Effector memory CD8-positive, alpha-beta T cell (primary cell): ENCODE measurements around the gene FEZF1.
"Not testable (repeated sequence)": the region's sequence is repeated elsewhere in the genome, so short reads cannot be mapped to it uniquely, and the experiment has no call there.

Experiments
- ATAC-seq: fragments of 150-1000 bp; cut with Tn5 transposase; replicated peaks from 2 replicates; pipeline ENCODE4 v1.10.0; 2021; ENCODE audit warnings: mild to moderate bottlenecking, moderate library complexity
- DNase-seq, 3 experiments: peaks; one replicate each; pipeline ENCODE4 v3.0.0; 2021
- H3K27ac Mint-ChIP-seq, 2 donors: one replicate each; pipeline ENCODE4 v1.8.0; 2022; ENCODE audit warnings: mild to moderate bottlenecking in 2 of 2, mixed read lengths in 2 of 2, moderate library complexity in 2 of 2
- H3K27me3 Mint-ChIP-seq, 2 donors: one replicate each; pipeline ENCODE4 v1.8.0; 2022; ENCODE audit warnings: mixed read lengths in 2 of 2
- H3K36me3 Mint-ChIP-seq: one replicate; pipeline ENCODE4 v1.8.0; 2022; ENCODE audit warnings: mild to moderate bottlenecking, moderate library complexity, mixed read lengths; ENCODE audit not compliant: insufficient read depth
- H3K4me1 Mint-ChIP-seq, 2 donors: one replicate each; pipeline ENCODE4 v1.8.0; 2022; ENCODE audit warnings: low read depth in 2 of 2, mixed read lengths in 2 of 2
- H3K4me3 Mint-ChIP-seq, 2 donors: one replicate each; pipeline ENCODE4 v1.8.0; 2022; ENCODE audit warnings: mild to moderate bottlenecking in 2 of 2, mixed read lengths in 2 of 2, moderate library complexity in 2 of 2
- H3K9me3 Mint-ChIP-seq, 2 donors: one replicate each; pipeline ENCODE4 v1.8.0; 2022; ENCODE audit warnings: mixed read lengths in 2 of 2

The FEZF1 gene

GRCh38 chr7:122302761-122303530 is 1.6 kb downstream of the FEZF1 start:
- no peak overlapping the region for H3K4me3 Mint-ChIP-seq

DNA sequence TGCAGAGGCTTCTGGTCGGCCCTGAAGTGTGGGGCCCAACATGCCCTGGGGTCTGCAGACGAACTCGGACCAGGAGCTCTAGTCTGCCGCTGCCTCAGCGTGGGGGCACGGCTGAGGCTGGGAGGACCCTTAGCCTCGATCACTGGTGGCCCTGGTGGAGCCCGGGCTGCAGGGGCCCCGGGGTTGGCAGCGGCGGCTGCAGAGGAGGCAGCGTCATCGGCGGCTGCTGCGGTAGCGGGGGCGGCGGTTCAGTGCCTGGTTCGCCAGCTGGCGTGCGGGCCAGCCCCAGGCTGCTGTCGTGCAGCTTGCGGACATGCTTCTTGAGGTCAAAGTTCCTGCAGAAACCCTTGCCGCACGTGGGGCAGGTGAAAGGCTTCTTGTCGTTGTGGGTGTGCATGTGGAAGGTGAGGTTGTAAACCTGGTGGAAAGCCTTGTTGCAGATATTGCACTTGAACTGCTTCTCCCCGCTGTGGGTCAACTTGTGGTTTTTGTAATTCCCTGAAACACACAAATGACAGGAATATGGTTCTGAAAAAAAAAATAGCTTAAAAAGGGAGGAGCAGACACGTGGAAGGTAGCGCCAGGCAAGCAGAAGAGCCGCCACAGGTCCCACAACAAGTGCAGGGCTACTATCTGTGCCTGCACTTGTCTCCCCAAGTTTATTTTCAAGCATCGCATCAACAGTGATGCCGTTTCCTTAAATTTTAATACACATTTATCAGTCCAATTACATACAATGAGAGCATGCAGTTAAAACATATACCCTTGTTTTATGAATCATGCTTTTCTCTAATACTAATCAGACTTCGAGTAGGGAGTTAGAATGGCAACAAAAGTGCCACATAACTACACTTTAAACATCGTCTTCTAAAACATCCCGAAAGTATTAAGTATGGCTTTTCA is 2.4 kb downstream of the FEZF1 start:
- Mint-ChIP-seq H3K9me3 (no peaks in the 10 kb centered on the region), H3K4me3 (no peak overlapping the region), H3K36me3 (no peaks in the 10 kb centered on the region), H3K4me1 (no peaks in the 10 kb centered on the region), H3K27me3 (peaks cover 69 to 87% of the 10 kb centered on the region in 2 donors), H3K27ac (no peak overlapping the region)
- ATAC-seq (no peak), DNase-seq (no peak)

More at GRCh38 chr7:122302761-122303530, 1.6 kb downstream of the FEZF1 start:
- Mint-ChIP-seq H3K4me1 (no peaks in the 10 kb centered on the region), H3K27ac (no peak overlapping the region), H3K9me3 (no peaks in the 10 kb centered on the region), H3K36me3 (no peaks in the 10 kb centered on the region), H3K27me3 (peaks cover 69 to 87% of the 10 kb centered on the region in 2 donors)
- ATAC-seq (no peak), DNase-seq (no peak)

DNA sequence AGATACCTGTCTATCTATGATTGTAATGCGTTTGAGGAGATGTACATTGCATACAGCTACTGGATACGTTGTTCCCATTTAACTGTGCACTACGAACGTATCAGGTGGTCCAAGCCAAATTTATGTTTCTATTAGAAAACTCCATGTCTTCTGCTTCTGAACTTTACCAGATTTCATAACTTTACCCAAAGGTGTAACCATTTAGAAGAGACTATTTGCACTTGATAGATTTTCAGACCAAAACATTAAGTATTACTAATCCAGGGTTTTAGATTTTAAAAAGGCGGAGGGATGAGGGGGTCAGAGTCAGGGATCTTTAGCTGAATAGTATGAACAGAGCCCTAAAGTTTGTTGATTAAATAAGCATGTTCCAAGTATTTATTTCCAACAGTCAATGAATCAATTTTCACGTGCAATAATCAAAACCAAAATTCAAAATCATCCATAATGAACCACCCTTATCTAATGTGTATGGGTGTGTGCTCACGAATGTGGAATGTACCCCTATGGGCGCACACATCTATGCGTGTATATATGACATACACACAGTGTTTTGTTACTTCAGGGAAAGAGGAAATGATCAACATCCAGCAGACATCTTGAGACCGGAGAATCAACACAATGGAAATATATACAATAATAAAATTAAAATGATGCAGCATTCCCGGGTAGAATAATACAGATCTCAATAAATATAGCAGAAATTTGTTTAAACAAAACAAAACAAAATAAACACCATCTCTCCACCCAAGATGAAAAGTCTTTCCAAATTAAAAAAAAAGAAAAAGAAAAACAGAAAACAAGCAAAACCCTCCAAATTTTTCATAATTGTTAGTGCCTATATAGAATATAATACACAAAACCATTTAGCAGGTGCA is 3.4 kb downstream of the FEZF1 start:
- Mint-ChIP-seq H3K27ac (no peak overlapping the region), H3K4me3 (no peak overlapping the region), H3K27me3 (peaks cover 64 to 80% of the 10 kb centered on the region in 2 donors), H3K4me1 (no peaks in the 10 kb centered on the region), H3K36me3 (no peaks in the 10 kb centered on the region), H3K9me3 (no peaks in the 10 kb centered on the region)
- ATAC-seq (no peak), DNase-seq (no peak)

DNA sequence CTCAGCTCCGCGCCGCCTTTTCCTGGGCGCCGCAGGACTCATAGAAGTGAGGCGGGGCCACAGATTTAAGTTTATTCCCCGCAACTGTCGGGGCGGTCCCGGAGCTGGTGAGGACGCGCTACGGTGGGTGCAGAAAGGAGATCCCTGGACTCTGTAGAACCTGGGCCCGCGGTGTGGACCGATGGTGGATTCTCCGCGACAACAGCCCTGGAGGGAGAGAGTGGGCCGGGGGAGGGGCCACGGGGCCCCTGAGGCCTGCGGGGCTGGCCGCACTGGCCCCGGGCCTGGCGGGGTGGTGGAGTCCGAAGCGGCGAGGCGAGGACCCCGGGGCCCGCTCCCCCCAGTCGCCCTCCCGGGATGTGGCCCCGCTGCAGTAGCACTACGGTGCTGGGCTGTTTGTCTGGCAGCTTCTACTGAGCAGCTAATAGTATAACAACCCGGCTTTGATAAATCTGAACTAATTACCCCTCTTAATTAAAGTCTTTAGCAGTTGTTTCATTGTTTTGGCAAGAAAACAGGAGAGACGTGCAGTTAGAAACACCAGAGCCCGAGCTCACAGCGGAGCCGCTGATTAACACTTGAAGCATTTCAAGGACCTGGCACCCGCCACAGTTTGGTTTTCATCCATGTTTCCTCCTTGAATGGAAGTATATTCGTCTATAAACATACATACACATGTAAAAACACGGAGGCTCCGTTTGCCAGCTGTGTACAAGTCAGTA is 4.2 kb downstream of the FEZF1 start:
- Mint-ChIP-seq H3K36me3 (no peaks in the 10 kb centered on the region), H3K4me1 (no peaks in the 10 kb centered on the region), H3K9me3 (no peaks in the 10 kb centered on the region), H3K27me3 (peaks cover 55 to 71% of the 10 kb centered on the region in 2 donors), H3K4me3 (no peak overlapping the region), H3K27ac (no peak overlapping the region)
- DNase-seq (no peak), ATAC-seq (no peak)

DNA sequence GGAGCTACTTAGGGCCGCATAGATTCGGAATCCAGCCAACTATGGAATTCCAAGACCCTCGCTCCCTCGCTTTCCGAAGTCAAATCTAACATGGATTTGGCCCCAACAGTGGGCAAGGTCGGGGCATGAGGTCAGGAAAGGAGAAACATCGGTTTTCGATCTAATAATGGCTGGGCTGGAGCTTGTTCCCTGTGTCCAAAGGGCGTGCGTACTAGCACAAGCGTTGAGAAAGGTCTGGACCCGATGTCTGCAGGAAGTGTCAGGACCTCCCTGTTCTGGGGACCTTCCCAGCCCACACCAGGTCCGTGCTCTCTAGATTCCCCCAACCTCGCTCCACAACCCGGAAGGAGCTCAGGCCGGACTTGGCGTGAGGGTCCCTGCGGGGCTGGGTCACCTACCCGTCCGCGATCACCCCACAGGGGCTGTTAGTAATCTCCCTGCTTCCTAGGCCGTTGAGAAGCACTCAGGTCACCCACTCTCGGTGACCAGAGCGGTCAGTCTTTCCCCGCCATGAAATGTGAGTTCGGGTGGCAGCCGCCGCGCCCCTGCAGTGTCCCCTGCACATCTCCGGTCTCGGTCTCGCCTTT is 4.8 kb downstream of the FEZF1 start:
- H3K27me3 Mint-ChIP-seq: peaks cover 52 to 65% of the 10 kb centered on the region in 2 donors
- H3K9me3 Mint-ChIP-seq: peaks cover 0 to 1% of the 10 kb centered on the region in 2 donors
- no peak overlapping the region for H3K4me3 Mint-ChIP-seq
- H3K36me3 Mint-ChIP-seq: no peaks in the 10 kb centered on the region
- no peaks in the 10 kb centered on the region for H3K4me1 Mint-ChIP-seq
- ATAC-seq (no peak), DNase-seq (no peak)
- H3K27ac Mint-ChIP-seq: no peak overlapping the region

- Mint-ChIP-seq H3K4me3 (no peak overlapping the region), H3K27ac (no peak overlapping the region), H3K4me1 (no peaks in the 10 kb centered on the region), H3K36me3 (no peaks in the 10 kb centered on the region), H3K27me3 (peaks cover 52 to 54% of the 10 kb centered on the region in 2 donors), H3K9me3 (peaks cover 0 to 1% of the 10 kb centered on the region in 2 donors)
- DNase-seq (no peak), ATAC-seq (no peak)
Measured at GRCh38 chr7:122298618-122299017, 5.9 kb downstream of the FEZF1 start.

- DNase-seq: no peak
- Mint-ChIP-seq H3K4me1 (no peaks in the 10 kb centered on the region), H3K27ac (no peak overlapping the region), H3K36me3 (no peaks in the 10 kb centered on the region), H3K4me3 (no peak overlapping the region), H3K27me3 (peaks cover 48 to 49% of the 10 kb centered on the region in 2 donors), H3K9me3 (peaks cover 0 to 1% of the 10 kb centered on the region in 2 donors)
- ATAC-seq: no peak
Measured at GRCh38 chr7:122298131-122298530, 6.4 kb downstream of the FEZF1 start.

DNA sequence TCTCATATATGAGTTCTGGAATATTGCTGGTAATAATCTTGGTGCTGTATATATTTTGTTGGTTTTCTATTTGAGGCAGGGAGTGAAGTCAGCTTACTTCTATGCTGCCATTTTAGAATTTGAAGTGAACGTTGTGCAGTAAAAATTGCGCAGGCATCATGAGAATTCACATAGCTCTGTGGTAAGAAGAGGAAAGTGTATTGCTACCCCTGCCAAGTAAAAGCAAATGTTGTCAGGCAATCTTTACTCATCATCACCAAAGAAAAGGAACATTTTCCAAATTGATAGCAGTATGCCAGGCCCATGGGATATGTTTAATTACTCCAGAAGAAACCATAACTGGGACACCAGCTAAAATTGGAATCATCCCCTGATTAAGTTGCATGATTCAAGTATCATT is 13.4 kb downstream of the FEZF1 start:
- Mint-ChIP-seq H3K9me3 (peaks cover 10 to 16% of the 10 kb centered on the region in 2 donors), H3K27me3 (no peaks in the 10 kb centered on the region), H3K4me3 (no peak overlapping the region), H3K4me1 (no peaks in the 10 kb centered on the region), H3K36me3 (no peaks in the 10 kb centered on the region), H3K27ac (no peak overlapping the region)
- DNase-seq (no peak), ATAC-seq (no peak)

- Mint-ChIP-seq H3K4me1 (no peaks in the 10 kb centered on the region), H3K27ac (no peak overlapping the region), H3K27me3 (no peaks in the 10 kb centered on the region), H3K9me3 (peaks cover 11 to 16% of the 10 kb centered on the region in 2 donors), H3K4me3 (no peak overlapping the region), H3K36me3 (no peaks in the 10 kb centered on the region)
- ATAC-seq (no peak), DNase-seq (no peak)
Measured at GRCh38 chr7:122290476-122290875, 14.1 kb downstream of the FEZF1 start.

GRCh38 chr7:122289426-122289825 is 15.1 kb downstream of the FEZF1 start:
- Mint-ChIP-seq H3K27me3 (no peaks in the 10 kb centered on the region), H3K36me3 (no peaks in the 10 kb centered on the region), H3K4me3 (no peak overlapping the region), H3K27ac (no peak overlapping the region), H3K9me3 (peaks cover 10 to 16% of the 10 kb centered on the region in 2 donors), H3K4me1 (no peaks in the 10 kb centered on the region)
- DNase-seq (no peak), ATAC-seq (no peak)

DNA sequence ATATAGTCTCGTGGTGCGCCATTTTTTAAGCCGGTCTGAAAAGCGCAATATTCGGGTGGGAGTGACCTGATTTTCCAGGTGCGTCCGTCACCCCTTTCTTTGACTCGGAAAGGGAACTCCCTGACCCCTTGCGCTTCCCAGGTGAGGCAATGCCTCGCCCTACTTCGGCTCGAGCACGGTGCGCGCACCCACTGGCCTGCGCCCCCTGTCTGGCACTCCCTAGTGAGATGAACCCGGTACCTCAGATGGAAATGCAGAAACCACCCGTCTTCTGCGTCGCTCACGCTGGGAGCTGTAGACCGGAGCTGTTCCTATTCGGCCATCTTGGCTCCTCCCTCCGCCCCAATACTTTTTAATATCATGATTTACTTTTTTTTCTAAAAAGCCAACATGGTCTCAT is 19.9 kb downstream of the FEZF1 start:
- peaks cover 8 to 16% of the 10 kb centered on the region in 2 donors for H3K9me3 Mint-ChIP-seq
- ATAC-seq, H3K27me3 Mint-ChIP-seq, H3K4me1 Mint-ChIP-seq, DNase-seq, H3K27ac Mint-ChIP-seq, H3K4me3 Mint-ChIP-seq, H3K36me3 Mint-ChIP-seq: not testable (repeated sequence)

DNA sequence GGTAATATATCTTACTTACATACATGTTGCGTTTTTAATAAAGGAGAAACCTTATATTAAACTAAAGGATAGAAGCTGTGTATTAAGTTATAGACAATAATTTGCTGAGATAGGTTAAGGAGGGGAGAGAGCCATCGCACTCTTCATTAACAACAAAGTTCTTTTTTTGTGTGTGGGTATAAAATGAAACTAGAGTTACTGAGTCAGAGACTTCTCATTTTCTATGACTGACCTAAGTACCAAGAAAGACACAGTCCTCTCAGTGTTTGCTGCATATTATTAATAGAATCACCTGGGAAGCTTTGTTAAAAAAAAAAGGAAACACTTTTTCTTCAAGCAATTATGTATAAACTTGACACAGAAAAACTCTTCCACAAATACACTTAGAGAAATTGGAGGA is 31.4 kb downstream of the FEZF1 start:
- DNase-seq: no peak

More for the DNA sequence above, 31.4 kb downstream of the FEZF1 start:
- Mint-ChIP-seq H3K27ac (no peak overlapping the region), H3K4me1 (no peaks in the 10 kb centered on the region), H3K4me3 (no peak overlapping the region), H3K9me3 (peaks cover 6 to 12% of the 10 kb centered on the region in 2 donors), H3K36me3 (no peaks in the 10 kb centered on the region), H3K27me3 (no peaks in the 10 kb centered on the region)
- no peak for ATAC-seq
